ENCODE measurements around the gene HOXA13.

Gene HOXA13

DNA sequence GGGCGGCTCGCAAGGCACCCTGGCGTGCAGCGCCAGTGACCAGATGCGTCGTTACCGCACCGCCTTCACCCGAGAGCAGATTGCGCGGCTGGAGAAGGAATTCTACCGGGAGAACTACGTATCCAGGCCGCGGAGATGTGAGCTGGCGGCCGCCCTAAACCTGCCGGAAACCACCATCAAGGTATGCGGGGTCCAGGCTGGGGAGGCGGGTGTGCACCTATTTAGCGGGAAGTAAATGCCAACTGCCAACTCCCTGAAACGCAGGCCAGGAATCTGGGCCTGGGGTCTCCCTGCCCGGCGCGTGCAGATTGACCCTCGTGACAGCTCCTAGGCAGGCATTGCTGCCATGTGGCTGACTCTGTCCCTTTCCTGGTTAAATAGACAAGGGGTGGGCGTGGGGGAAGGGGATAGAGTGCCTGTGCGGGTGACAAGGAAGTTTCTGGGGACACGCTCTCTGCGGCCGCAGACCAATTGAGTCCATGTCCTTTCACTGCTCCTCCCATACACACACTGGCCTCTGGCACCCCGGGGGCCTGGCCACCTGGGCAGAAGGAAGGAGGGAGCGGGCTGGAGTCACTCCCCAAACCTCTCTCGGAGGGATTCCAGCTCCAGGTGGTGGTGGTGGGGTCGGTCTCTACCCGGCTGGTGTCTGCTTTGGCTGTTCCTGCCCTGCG lies 45.4 kb upstream of the HOXA13 start:
- no peak overlapping the region for H3K27ac ChIP-seq (ENCODE audit: extremely low read depth, low read depth, low read length)
- H3K4me3 ChIP-seq (ENCODE audit: low read depth, low read length) = no peak overlapping the region
- H3K36me3 ChIP-seq (ENCODE audit: control insufficient read depth in 2 of 2, insufficient read depth in 1 of 2, low read length in 2 of 2) = no peaks in the 10 kb centered on the region
- TF ChIP-seq ZNF473 (tag by site-specific recombination; IDR thresholded peaks at IDR 0.05) (no peak), KLF7 (tag by site-specific recombination; IDR thresholded peaks at IDR 0.05; ENCODE audit: borderline replicate concordance) (no peak)
- TF ChIP-seq, protein P1, sequence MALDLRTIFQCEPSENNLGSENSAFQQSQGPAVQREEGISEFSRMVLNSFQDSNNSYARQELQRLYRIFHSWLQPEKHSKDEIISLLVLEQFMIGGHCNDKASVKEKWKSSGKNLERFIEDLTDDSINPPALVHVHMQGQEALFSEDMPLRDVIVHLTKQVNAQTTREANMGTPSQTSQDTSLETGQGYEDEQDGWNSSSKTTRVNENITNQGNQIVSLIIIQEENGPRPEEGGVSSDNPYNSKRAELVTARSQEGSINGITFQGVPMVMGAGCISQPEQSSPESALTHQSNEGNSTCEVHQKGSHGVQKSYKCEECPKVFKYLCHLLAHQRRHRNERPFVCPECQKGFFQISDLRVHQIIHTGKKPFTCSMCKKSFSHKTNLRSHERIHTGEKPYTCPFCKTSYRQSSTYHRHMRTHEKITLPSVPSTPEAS (tag by site-specific recombination; IDR thresholded peaks at IDR 0.05) = no peak
- H3K4me1 ChIP-seq (ENCODE audit: control insufficient read depth, insufficient read depth, low read length) = no peaks in the 10 kb centered on the region; the same call in 1 of the 2 replicates
- H3K9me3 ChIP-seq (ENCODE audit: control insufficient read depth, insufficient read depth, low read depth, low read length) = no peaks in the 10 kb centered on the region
- CTCF ChIA-PET = no interaction called here
- POLR2A ChIA-PET = no interaction called here

- no peak overlapping the region for H3K4me3 ChIP-seq (ENCODE audit: low read depth, low read length)
- H3K4me1 ChIP-seq (ENCODE audit: control insufficient read depth, insufficient read depth, low read length) = no peaks in the 10 kb centered on the region; the same call in 1 of the 2 replicates
- TF ChIP-seq KLF10 (tag by site-specific recombination; IDR thresholded peaks at IDR 0.05) = no peak
- no peak for TF ChIP-seq ZNF157 (tag by site-specific recombination; IDR thresholded peaks at IDR 0.05)
- H3K9me3 ChIP-seq (ENCODE audit: control insufficient read depth, insufficient read depth, low read depth, low read length) = no peaks in the 10 kb centered on the region
- POLR2A ChIA-PET = no interaction called here
- CTCF ChIA-PET = no interaction called here
- no peaks in the 10 kb centered on the region for H3K36me3 ChIP-seq (ENCODE audit: control insufficient read depth in 2 of 2, insufficient read depth in 1 of 2, low read length in 2 of 2)
- H3K27ac ChIP-seq (ENCODE audit: extremely low read depth, low read depth, low read length) = no peak overlapping the region
Observed at GRCh38 chr7:27244488-27245123, 44.7 kb upstream of the HOXA13 start.

GRCh38 chr7:27243340-27244163 lies 43.7 kb upstream of the HOXA13 start:
- Histone ChIP-seq H3K27ac (ENCODE audit: extremely low read depth, low read depth, low read length) (no peak overlapping the region), H3K4me1 (ENCODE audit: control insufficient read depth, insufficient read depth, low read length) (no peaks in the 10 kb centered on the region; the same call in 1 of the 2 replicates), H3K9me3 (ENCODE audit: control insufficient read depth, insufficient read depth, low read depth, low read length) (no peaks in the 10 kb centered on the region), H3K4me3 (ENCODE audit: low read depth, low read length) (no peak overlapping the region; the same call in 1 of the 2 replicates), H3K36me3 (ENCODE audit: control insufficient read depth in 2 of 2, insufficient read depth in 1 of 2, low read length in 2 of 2) (no peaks in the 10 kb centered on the region)
- POLR2A ChIA-PET = no interaction called here
- CTCF ChIA-PET = interaction anchor here (1.3 kb wide), 1 partner anchor 33 kb away, joined by 4 read pairs; no protein-coding TSS in a partner anchor
- no peak for TF ChIP-seq GFI1B (tag by site-specific recombination; IDR thresholded peaks at IDR 0.05)

GRCh38 chr7:27242555-27243339 lies 42.9 kb upstream of the HOXA13 start, which contains the start of gene EVX1:
Gene EVX1, plus strand, starts transcription at chr7:27242802. Its CDS starts 229 bp downstream, at chr7:27243031.
- ChIA-PET CTCF (interaction anchor here (1.0 to 1.3 kb wide), 2 partner anchors 32 to 623 kb away, joined by 3 to 4 read pairs; no protein-coding TSS in a partner anchor), POLR2A (interaction anchor here (1.0 kb wide), 1 partner anchor 58 kb away, joined by 3 read pairs; the partner anchor contains the start of gene HOXA11)
- H3K4me1 ChIP-seq (ENCODE audit: control insufficient read depth, insufficient read depth, low read length) = no peaks in the 10 kb centered on the region; the same call in 1 of the 2 replicates
- no peak within 1 kb of the TSS for H3K27ac ChIP-seq (ENCODE audit: extremely low read depth, low read depth, low read length)
- peak within 1 kb of the TSS; percentile 33 for H3K4me3 ChIP-seq (ENCODE audit: low read depth, low read length)
- no peak for TF ChIP-seq ZNF2 (tag by site-specific recombination; IDR thresholded peaks at IDR 0.05)
- peak; percentile 84 for TF ChIP-seq TCF7L2 (IDR thresholded peaks at IDR 0.05; ENCODE audit: borderline replicate concordance, low read depth, low read length)
- H3K36me3 ChIP-seq (ENCODE audit: control insufficient read depth in 2 of 2, insufficient read depth in 1 of 2, low read length in 2 of 2) = no peaks in the 10 kb centered on the region
- no peaks in the 10 kb centered on the region for H3K9me3 ChIP-seq (ENCODE audit: control insufficient read depth, insufficient read depth, low read depth, low read length)

DNA sequence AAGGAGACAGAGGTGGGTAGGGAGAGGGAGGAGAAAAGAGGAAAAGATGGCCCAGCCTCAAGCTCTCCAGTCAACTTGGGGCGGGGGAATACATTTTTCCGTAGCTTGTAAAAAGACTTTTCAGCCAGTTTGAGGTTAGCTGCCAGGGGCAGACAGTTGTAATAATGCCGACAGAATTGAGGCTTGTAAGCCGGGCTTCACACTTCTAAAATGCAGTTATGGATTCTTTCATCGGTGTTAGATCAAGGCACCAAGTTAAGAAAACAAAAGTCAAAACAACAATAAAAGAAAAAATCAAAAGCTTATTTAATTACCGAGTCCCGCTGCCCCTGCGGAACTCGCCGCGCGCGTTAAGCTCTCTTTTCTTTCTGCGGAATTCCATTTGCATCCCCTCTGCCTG lies 42.3 kb upstream of the HOXA13 start:
- no peaks in the 10 kb centered on the region; the same call in 1 of the 2 replicates for H3K4me1 ChIP-seq (ENCODE audit: control insufficient read depth, insufficient read depth, low read length)
- H3K4me3 ChIP-seq (ENCODE audit: low read depth, low read length) = peak overlapping the region; percentile 33; the same call in 1 of the 2 replicates
- POLR2A ChIA-PET = interaction anchor here (1.0 kb wide), 1 partner anchor 57 kb away, joined by 3 read pairs; the partner anchor contains the start of gene HOXA11
- H3K36me3 ChIP-seq (ENCODE audit: control insufficient read depth in 2 of 2, insufficient read depth in 1 of 2, low read length in 2 of 2) = no peaks in the 10 kb centered on the region
- H3K27ac ChIP-seq (ENCODE audit: extremely low read depth, low read depth, low read length) = no peak overlapping the region
- H3K9me3 ChIP-seq (ENCODE audit: control insufficient read depth, insufficient read depth, low read depth, low read length) = no peaks in the 10 kb centered on the region
- CTCF ChIA-PET = interaction anchor here (1.0 to 1.3 kb wide), 2 partner anchors 31 to 624 kb away, joined by 3 to 4 read pairs; no protein-coding TSS in a partner anchor
- TF ChIP-seq ZNF19 (tag by site-specific recombination; IDR thresholded peaks at IDR 0.05; ENCODE audit: low read depth) = no peak
- no peak for TF ChIP-seq SCRT2 (tag by site-specific recombination; IDR thresholded peaks at IDR 0.05)
- TF ChIP-seq, protein P2, sequence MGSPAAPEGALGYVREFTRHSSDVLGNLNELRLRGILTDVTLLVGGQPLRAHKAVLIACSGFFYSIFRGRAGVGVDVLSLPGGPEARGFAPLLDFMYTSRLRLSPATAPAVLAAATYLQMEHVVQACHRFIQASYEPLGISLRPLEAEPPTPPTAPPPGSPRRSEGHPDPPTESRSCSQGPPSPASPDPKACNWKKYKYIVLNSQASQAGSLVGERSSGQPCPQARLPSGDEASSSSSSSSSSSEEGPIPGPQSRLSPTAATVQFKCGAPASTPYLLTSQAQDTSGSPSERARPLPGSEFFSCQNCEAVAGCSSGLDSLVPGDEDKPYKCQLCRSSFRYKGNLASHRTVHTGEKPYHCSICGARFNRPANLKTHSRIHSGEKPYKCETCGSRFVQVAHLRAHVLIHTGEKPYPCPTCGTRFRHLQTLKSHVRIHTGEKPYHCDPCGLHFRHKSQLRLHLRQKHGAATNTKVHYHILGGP (tag by site-specific recombination; IDR thresholded peaks at IDR 0.05) = no peak
- TF ChIP-seq, protein P3, sequence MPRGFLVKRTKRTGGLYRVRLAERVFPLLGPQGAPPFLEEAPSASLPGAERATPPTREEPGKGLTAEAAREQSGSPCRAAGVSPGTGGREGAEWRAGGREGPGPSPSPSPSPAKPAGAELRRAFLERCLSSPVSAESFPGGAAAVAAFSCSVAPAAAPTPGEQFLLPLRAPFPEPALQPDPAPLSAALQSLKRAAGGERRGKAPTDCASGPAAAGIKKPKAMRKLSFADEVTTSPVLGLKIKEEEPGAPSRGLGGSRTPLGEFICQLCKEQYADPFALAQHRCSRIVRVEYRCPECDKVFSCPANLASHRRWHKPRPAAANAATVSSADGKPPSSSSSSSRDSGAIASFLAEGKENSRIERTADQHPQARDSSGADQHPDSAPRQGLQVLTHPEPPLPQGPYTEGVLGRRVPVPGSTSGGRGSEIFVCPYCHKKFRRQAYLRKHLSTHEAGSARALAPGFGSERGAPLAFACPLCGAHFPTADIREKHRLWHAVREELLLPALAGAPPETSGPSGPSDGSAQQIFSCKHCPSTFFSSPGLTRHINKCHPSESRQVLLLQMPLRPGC (tag by site-specific recombination; IDR thresholded peaks at IDR 0.05) = no peak
- TF ChIP-seq ZNF704 (tag by site-specific recombination; IDR thresholded peaks at IDR 0.05) = no peak
- no peak for TF ChIP-seq ZNF623 (tag by site-specific recombination; IDR thresholded peaks at IDR 0.05)
